ENCODE results near the gene DDX21.
"Not testable (repeated sequence)": the region's sequence is repeated elsewhere in the genome, so short reads cannot be mapped to it uniquely, and the experiment has no call there.

The DDX21 gene

DNA sequence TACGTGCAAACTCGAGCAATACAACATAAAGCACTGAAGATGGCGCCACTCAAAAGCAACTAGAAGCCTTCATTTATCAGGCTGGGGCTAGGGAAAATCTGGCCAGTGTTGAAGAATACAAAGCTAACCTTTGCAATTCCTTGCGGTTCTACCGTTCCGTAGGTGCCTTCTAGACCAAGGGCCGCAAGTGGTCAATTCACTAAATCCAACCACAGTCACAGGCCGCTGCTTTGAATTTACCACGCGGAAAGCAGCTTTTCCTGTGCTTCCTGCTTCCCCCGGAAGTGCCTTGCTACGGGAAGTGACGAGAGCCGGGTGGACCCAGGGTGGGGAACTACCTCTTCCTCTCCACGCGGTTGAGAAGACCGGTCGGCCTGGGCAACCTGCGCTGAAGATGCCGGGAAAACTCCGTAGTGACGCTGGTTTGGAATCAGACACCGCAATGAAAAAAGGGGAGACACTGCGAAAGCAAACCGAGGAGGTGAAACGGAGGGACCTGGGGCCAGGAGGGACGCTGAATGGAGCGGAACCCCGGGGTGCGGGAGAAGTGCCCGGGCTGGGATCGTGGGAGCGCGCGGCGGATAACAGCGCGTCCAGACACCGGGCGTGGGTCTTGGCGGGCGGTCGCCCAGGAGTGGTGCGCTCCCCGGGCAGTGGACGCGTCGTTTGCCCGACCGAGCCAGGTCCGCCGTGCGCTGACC, at the start of gene DDX21:
DDX21 (plus strand) TSS at position 339 of the 701 bp plus-strand sequence; CDS start at position 395, 56 bp downstream.
- peak; percentile 76 for DNase-seq (ENCODE audit: low read depth in 2 of 2, low spot score in 1 of 2)

DNA sequence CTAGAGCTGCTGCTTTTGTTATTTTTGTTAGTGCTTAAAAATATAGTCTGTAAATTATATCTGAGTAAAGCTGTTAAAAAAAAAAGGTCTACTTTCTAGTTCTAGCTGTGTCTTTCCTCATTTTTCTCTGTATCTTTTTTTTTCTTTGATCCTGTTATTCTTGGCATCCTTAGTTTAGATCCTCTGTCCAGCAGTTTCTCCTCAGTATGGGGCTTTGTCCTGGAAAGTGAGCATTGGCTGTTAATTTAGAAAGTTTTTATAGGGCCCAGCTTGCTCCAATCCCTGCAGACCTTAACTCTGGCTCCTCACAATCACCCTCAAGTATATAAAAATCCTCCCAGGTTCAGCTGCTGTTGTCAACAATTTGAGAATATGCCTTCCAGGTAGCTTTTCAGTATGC, 31.4 kb upstream of the DDX21 start:
- DNase-seq (ENCODE audit: low read depth in 2 of 2, low spot score in 1 of 2) = no peak

DNA sequence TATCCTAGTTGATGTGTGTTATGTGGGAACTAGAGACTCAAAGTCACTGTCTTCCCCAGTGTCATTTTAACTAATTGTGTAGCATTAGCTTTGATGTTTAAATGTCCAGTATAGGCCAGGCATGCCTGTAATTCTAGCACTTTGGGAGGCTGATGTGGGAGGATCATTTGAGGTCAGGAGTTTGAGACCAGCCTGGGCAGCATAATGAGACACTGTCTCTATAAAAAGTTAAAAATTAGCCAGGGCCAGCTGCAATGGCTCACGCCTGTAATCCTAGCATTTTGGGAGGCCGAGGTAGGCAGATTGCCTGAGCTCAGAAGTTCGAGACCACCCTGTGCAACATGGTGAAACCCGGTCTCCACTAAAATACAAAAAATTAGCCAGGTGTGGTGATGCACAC, 30.5 kb upstream of the DDX21 start:
- no peak for DNase-seq (ENCODE audit: low read depth in 2 of 2, low spot score in 1 of 2)

DNA sequence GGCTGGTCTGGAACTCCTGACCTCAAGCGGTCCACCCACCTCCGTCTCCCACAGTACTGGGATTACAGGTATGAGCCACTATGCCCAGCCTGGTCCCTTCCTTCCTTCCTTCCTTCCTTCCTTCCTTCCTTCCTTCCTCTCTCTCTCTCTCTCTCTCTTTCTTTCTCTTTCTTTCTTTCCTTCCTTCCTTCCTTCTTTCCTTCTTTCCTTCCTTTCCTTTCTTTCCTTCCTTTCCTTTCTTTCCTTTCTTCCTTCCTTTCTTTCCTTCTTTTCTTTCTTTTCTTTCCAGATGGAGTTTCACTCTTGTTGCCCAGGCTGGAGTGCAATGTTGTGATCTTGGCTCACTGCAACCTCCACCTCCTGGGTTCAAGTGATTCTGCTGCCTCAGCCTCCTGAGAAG, 26.8 kb upstream of the DDX21 start:
- not testable (repeated sequence) for DNase-seq (ENCODE audit: low read depth in 2 of 2, low spot score in 1 of 2)

DNA sequence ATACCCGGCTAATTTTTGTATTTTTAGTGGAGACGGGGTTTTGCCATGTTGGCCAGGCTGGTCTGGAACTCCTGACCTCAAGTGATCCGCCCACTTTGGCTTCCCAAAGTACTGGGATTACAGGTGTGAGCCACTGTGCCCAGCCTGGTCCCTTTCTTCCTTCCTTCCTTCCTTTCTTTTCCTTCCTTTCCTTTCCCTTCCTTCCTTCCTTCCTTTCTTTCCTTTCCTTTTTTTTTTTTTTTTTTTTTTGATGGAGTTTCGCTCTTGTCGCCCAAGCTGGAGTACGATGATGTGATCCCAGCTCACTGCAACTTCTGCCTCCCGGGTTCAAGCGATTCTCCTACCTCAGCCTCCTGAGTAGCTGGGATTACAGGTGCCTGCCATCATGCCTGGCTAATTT, 26.1 kb upstream of the DDX21 start:
- DNase-seq (ENCODE audit: low read depth in 2 of 2, low spot score in 1 of 2) = not testable (repeated sequence)

DNA sequence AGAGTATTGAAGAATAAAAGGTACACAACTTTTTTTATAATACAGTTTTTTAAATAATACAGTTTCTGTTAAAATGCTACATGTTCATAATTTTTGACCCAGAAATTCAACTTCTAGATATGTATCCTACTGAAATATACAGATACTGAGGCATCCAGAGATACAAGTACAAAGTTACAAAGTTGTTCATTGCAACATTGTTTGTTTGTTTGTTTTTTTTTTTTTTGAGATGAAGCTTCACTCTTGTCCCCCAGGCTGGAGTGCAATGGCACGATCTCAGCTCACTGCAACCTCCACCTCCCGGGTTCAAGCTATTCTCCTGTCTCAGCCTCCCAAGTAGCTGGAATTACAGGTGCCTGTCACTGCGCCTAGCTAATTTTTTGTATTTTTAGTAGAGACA, 23.1 kb upstream of the DDX21 start:
- DNase-seq (ENCODE audit: low read depth in 2 of 2, low spot score in 1 of 2) = not testable (repeated sequence)

DNA sequence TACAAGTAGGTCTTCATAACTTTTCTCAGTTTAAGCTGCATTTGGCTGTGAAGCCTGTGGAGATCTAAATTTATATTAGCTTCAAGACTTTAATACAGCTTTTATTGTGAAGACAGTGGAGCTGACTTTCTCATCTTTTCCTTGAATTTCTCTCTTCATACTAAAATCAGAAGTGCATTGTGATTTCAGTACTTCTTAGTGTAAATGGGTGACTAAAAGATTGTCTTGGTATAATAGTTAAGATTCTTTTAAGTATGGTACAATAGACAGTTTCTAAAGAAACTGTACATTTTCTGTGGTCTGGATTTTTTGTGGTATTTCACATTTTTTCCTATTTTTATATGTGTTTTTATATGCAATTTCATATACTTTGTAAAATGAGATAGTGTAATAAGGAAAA, 21.0 kb upstream of the DDX21 start:
- DNase-seq (ENCODE audit: low read depth in 2 of 2, low spot score in 1 of 2) = no peak

DNA sequence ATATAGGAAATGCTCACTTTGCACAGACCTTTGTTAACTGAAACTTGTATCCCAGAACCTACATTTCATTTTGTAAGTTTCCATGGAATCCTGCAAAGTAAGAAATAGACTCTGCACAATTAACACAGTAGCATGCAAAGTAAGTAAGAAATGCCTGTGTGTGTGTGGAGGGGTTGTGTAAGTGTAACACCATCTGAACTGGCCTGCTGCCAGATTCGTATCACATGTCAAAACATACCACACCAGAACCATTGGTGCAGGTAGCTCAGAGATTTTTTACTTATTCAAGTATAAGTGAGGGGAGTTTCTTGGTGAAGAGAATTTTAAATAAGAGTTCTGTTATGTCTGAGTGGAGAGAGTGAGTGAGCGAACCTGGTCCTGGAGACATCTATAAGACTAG, 17.9 kb upstream of the DDX21 start:
- no peak for DNase-seq (ENCODE audit: low read depth in 2 of 2, low spot score in 1 of 2)

DNA sequence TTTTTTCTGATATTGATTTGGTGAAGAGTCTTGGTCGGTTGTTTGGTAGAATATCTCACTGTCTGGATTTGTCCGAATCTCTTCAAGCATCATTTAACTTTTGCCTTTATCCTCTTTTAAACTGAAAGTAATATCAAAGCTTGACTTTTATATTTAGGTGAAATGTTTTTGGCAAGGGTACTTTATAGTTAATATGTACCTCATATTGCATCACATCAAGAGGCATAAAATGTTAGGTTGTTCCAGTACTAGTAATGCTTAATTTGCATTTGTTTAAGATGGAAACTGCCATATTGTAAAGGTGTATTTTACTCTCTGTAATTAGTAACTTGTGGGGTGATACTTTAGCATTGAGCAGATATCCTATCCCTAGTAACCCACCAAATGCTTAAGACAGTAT, 17.1 kb upstream of the DDX21 start:
- no peak for DNase-seq (ENCODE audit: low read depth in 2 of 2, low spot score in 1 of 2)

DNA sequence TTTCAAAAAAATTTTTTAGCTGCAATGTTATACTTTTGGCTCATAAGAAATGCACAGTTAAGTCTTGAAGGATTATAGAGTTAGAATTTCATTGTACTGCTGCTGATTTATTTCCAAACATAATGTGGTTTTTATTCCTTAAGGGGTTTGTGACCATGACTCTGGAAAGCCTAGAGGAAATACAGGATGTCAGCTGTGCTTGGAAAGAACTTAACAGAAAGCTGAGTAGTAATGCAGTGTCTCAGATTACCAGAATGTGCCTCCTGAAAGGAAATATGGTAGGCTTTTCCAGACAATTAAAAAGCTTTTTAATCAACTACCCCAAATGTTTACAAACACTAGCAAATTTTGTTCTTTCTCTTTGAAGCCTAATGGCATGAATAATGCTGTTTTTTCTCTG, 15.1 kb upstream of the DDX21 start:
- DNase-seq (ENCODE audit: low read depth in 2 of 2, low spot score in 1 of 2) = not testable (repeated sequence)

DNA sequence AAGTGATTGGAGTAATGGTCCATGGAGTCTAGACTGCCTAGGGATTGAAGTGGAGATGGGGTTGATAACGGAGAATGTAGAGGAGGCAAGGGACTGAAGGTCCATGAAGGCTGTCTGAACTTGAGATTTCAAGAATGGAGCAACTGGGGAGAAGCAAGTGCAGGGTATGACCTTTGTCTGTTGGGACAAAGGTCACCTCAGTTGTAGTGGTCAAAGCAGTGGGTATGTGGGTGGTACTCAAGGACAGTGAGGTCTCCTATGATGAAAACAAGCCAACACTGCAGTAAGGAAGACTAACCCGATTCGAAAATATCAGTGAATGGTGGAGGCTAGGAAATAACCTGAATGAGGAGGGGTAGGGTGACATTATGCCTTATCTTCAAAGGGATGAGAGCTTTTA, 5.4 kb upstream of the DDX21 start:
- DNase-seq (ENCODE audit: low read depth in 2 of 2, low spot score in 1 of 2) = no peak

DNA sequence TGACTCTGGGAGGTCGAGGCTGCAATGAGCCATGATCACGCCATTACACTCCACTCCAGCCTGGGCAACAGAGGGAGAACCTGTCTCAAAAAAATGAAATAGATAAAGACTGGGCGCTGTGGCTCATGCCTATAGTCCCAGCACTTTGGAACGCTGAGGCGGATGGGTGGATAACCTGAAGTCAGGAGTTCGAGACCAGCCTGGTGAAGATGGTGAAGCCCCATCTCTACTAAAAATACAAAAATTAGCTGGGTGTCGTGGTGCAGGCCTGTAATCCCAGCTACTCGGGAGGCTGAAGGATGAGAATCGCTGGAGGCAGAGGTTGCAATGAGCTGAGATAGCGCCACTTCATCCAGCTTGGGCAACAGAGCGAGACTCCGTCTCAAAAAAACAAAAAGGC, 1.1 kb upstream of the DDX21 start:
- DNase-seq (ENCODE audit: low read depth in 2 of 2, low spot score in 1 of 2) = no peak

DNA sequence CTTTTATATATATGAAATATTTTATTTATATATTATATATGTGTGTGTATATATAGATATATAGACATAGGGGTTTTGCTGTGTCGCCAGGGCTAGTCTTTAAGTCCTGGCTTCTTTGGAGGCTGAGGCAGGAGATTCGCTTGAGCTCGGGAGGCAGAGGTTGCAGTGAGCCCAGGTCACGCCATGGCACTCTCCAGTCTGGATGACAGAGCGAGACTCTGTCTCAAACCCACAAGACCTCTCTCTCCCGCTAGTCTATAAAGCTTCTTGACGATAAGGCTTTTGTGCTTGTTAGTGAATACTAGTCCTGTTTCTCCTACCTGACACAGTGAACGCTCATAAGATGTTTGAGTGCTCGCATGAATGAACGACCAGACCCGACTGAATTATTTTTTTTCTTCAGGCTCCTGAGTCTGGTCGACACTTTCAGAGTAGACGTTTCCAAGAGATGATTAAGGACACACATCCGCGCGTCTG, 577 bp upstream of the DDX21 start:
- DNase-seq (ENCODE audit: low read depth in 2 of 2, low spot score in 1 of 2) = no peak

DNA sequence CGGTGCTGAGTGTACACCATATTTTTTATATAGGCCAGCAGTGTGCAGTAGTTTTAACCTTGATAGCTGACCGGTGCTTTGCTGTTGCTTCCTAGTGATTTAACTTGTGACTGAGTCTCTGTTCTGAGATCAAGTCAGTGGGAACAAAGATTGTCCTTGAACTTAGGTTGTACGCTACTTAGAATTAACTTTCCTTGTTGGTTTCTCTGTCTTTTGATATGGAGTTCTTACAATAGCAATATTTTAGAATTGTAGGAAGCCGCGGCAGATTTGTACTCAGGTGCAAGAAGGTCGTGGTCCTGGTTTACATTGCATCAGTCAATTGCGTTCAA, 1.3 kb downstream of the DDX21 start:
- DNase-seq (ENCODE audit: low read depth in 2 of 2, low spot score in 1 of 2) = no peak

DNA sequence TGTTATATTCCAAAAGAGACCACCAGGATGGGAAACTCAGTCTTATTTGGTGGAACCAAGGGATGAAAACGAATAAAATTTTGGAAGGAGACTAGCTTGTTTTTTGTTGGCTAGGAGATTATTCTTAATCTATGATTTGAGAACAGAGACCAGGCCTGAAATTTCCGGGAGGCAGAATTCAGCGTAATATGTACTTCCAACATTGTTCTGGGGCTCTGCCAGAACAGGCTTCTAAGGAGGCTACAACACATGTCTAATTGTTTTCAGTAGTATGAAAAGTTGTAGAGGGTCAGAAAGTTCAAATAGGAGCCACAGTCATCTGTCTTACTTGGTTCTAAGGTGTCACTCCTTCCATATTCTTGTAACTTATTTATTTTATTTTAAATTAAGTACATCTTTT, 1.7 kb downstream of the DDX21 start:
- DNase-seq (ENCODE audit: low read depth in 2 of 2, low spot score in 1 of 2) = no peak

DNA sequence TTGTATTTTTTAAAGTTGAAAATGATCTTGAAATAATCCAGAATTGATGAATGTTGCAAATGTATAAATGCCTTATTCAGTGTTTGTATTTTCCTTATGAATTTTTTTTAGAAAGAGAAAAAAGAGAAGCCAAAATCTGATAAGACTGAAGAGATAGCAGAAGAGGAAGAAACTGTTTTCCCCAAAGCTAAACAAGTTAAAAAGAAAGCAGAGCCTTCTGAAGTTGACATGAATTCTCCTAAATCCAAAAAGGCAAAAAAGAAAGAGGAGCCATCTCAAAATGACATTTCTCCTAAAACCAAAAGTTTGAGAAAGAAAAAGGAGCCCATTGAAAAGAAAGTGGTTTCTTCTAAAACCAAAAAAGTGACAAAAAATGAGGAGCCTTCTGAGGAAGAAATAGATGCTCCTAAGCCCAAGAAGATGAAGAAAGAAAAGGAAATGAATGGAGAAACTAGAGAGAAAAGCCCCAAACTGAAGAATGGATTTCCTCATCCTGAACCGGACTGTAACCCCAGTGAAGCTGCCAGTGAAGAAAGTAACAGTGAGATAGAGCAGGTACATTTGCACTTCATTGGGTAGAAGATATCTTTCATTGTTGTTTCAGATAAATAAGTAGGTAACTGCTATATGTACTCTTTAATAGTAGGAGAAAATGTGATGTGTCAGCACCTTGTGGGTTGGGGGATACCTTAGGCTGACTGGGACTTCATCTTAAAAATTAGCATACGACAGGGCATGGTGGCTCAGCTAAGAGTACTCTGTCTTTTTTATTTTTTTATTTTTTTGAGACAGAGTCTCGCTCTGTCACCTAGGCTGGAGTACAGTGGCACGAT, 3.9 kb downstream of the DDX21 start:
- no peak for DNase-seq (ENCODE audit: low read depth in 2 of 2, low spot score in 1 of 2)

DNA sequence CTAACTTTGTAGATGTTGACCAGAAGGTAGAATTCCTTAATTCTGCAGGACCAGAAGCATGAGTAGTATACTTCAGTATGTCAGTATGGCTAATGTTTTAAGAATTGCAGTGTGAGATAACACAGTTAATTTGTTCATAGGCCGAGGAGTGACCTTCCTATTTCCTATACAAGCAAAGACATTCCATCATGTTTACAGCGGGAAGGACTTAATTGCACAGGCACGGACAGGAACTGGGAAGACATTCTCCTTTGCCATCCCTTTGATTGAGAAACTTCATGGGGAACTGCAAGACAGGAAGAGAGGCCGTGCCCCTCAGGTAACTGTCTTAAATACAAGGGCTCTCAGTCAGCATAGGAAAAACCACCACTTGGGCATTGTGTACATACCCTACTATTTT, 7.2 kb downstream of the DDX21 start:
- DNase-seq (ENCODE audit: low read depth in 2 of 2, low spot score in 1 of 2) = no peak

DNA sequence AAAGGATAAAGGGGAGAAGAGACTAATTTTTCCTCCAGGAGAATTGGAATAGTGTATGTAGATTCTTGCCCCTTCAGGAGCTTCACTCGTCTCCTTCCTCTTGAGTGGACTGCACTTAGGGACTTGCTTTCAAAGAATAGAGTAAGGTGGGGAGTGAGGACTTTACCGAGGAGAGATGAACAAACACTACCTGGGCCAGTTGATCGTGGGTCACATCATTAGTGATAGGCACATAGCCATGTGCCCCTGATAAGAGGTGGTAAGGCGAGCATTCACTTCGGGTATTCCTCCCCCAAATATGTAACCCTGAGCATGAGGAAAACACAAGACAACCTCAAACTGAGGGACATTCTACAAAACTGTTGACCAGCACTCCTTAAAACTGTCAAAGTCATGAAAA, 18.0 kb downstream of the DDX21 start:
- no peak for DNase-seq (ENCODE audit: low read depth in 2 of 2, low spot score in 1 of 2)

DNA sequence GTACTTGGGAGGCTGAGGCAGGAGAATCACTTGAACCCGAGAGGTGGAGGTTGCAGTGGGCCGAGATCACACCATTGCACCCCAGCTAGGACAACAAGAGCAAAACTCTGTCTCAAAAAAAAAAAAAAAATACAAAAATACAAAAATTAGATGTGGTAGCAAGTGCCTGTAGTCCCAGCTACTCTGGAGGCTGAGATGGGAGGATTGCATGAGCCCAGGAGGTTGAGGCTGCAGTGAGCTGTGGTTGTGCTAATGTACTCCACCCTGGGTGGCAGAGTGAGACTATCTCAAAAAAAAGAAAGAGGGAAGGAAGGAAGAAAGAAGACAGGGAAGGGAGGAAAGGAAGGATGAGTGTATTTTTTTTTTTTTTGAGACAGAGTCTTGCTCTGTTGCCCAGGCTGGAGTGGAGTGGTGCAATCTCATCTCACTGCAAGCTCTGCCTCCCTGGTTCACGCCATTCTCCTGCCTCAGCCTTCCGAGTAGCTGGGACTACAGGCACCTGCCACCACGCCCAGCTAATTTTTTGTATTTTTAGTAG, 20.0 kb downstream of the DDX21 start:
- not testable (repeated sequence) for DNase-seq (ENCODE audit: low read depth in 2 of 2, low spot score in 1 of 2)

DNA sequence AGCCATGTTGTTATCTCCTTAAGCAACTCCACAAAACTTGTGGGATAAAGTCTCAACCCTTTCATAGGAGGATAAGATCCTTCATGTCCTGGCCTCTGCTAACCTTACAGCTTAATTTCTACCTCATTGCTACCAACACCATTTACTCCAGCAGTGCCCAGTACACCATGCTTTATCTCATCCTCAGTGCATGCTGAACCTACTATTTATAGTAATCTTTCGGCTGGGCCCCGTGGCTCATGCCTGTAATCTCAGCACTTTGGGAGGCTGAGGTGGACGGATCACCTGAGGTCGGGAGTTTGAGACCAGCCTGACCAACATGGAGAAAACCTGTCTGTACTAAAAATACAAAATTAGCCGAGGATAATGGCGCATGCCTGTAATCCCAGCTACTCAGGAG, 23.8 kb downstream of the DDX21 start:
- not testable (repeated sequence) for DNase-seq (ENCODE audit: low read depth in 2 of 2, low spot score in 1 of 2)

DNA sequence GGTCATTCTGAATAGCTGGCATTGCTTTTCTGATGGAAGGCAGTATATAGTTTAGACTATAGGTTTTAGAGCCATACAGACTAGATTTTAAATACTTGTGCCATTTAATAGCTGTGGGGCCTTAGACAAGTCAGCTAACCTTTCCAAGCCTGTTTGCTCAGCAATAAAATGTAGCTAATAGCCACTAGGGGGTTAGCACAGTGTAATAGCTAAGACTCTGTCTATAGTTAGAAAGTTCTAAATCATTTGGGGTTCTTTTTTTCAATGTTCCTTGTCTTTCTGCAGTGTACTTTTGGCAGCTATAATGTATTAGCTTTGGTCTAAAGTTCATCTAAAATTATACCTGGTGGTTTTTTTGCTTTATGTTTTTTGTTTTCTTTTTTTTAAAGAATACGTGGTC, 25.1 kb downstream of the DDX21 start:
- no peak for DNase-seq (ENCODE audit: low read depth in 2 of 2, low spot score in 1 of 2)

DNA sequence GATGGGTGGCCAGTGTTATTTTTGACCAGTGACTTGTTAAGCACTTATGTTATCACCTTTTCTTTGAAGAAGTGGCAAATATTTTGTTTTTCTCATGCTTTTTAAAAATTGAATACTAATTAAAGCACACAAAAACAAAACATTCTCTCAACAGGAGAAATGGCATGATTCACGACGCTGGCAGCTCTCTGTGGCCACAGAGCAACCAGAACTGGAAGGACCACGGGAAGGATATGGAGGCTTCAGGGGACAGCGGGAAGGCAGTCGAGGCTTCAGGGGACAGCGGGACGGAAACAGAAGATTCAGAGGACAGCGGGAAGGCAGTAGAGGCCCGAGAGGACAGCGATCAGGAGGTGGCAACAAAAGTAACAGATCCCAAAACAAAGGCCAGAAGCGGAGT, 26.4 kb downstream of the DDX21 start:
- no peak for DNase-seq (ENCODE audit: low read depth in 2 of 2, low spot score in 1 of 2)
